ENCODE measurements around the gene SLC25A22. TPM values are rescaled to one million over a fixed set of nuclear protein-coding genes. Genes with fewer than 3 reads are reported as not detected.

SLC25A22 gene
- total and polyA plus RNA-seq, 2 donors (not counting 1 experiment from before 2014, with no cell fraction given), result 25.7 to 45.7 TPM

GRCh38 chr11:823441-824291 is 25.6 kb upstream of the SLC25A22 start:
- Mint-ChIP-seq H3K4me1 (peaks cover 36% of the 10 kb centered on the region), H3K4me3 (no peak overlapping the region), H3K9me3 (ENCODE audit: insufficient read depth) (no peaks in the 10 kb centered on the region), H3K27me3 (no peaks in the 10 kb centered on the region), H3K27ac (no peak overlapping the region)
- Histone ChIP-seq H3K27ac (ENCODE audit: low read length in 2 of 2) (no peak overlapping the region), H3K79me2 (ENCODE audit: control insufficient read depth, insufficient read depth, low read length) (peaks cover 21% of the 10 kb centered on the region), H4K20me1 (ENCODE audit: control insufficient read depth, insufficient read depth, low read length, poor library complexity, severe bottlenecking) (peaks cover 72% of the 10 kb centered on the region), H3K9me3 (ENCODE audit: control extremely low read depth in 1 of 3, control insufficient read depth in 2 of 3, insufficient read depth in 1 of 3, low read length in 2 of 3) (peaks cover 0 to 6% (median 0%) of the 10 kb centered on the region in 3 donors), H3K36me3 (replicated peaks in 1 of 2; ENCODE audit: control extremely low read depth in 1 of 2, control insufficient read depth in 1 of 2, extremely low read depth in 1 of 2, insufficient read depth in 2 of 2, low read length in 1 of 2) (peaks cover 0 to 30% of the 10 kb centered on the region in 2 experiments), H2AFZ (ENCODE audit: insufficient read depth, low read depth, low read length, poor library complexity, severe bottlenecking) (no peak overlapping the region), H3K4me1 (ENCODE audit: control insufficient read depth in 2 of 2, insufficient read depth in 2 of 2, low read length in 2 of 2) (peaks cover 38 to 44% of the 10 kb centered on the region in 2 donors), H3K4me3 (ENCODE audit: control extremely low read depth in 1 of 5, extremely low read depth in 1 of 5, insufficient read depth in 1 of 5, low read depth in 2 of 5, low read length in 4 of 5) (no peak overlapping the region), H3K27me3 (replicated peaks in 1 of 4; ENCODE audit: control extremely low read depth in 1 of 4, control insufficient read depth in 3 of 4, insufficient read depth in 4 of 4, low read length in 3 of 4) (peaks cover 0 to 13% (median 5%) of the 10 kb centered on the region in 4 experiments), H3K4me2 (replicated peaks; ENCODE audit: low read depth, low read length, poor library complexity, severe bottlenecking) (no peak overlapping the region), H3K9ac (ENCODE audit: low read length) (no peak overlapping the region)
- ATAC-seq (ENCODE audit: low read depth), result no peak
- no peak for DNase-seq
- TF ChIP-seq CTCF (IDR thresholded peaks at IDR 0.05), result no peak
- no peak for TF ChIP-seq EZH2 (IDR thresholded peaks at IDR 0.05; ENCODE audit: borderline replicate concordance, insufficient read depth, low read depth, low read length, poor library complexity, severe bottlenecking)
- CTCF ChIA-PET, result no interaction called here
- POLR2A ChIA-PET, result interaction anchor here (1.2 kb wide), 1 partner anchor 9 kb away, joined by 4 read pairs; the partner anchor contains the start of gene CD151
- intact Hi-C loops (cut with micrococcal nuclease), result no loop called here
- 98% methylated on average over 37 of the region's 53 CpGs for WGBS (ENCODE audit: insufficient coverage)
